Stimulated activated CD4-positive, alpha-beta T cell treated with anti-CD3 and anti-CD28 coated beads, Interleukin-4, amount 100 ng/mL, for 4 hours (primary cell): ENCODE results near the gene SCAMP4.

Source experiments
- DNase-seq, 2 experiments: peaks; one replicate each; pipeline ENCODE4 v3.0.0-alpha.2; 2020

Gene SCAMP4

GRCh38 chr19:1961000-1961883, 56.0 kb downstream of the SCAMP4 start:
- DNase-seq, result no peak

- DNase-seq, result no peak
Measured at GRCh38 chr19:1962674-1963073, 57.5 kb downstream of the SCAMP4 start.

- no peak for DNase-seq
Measured at GRCh38 chr19:1967087-1967608, 61.9 kb downstream of the SCAMP4 start.

GRCh38 chr19:1968279-1969175, 63.3 kb downstream of the SCAMP4 start:
- no peak for DNase-seq

- no peak for DNase-seq
Measured at GRCh38 chr19:1969176-1970002, 64.2 kb downstream of the SCAMP4 start.

GRCh38 chr19:1970003-1970805, 65.0 kb downstream of the SCAMP4 start:
- DNase-seq, result no peak

GRCh38 chr19:1970806-1971502, 65.8 kb downstream of the SCAMP4 start:
- DNase-seq, result no peak

GRCh38 chr19:1974381-1975161, 69.4 kb downstream of the SCAMP4 start:
- DNase-seq, result no peak

GRCh38 chr19:1975162-1975480, 69.9 kb downstream of the SCAMP4 start:
- no peak for DNase-seq
